Measurements from ENCODE around the gene CASKIN2. TPM values are rescaled to one million over a fixed set of nuclear protein-coding genes. Genes with fewer than 3 reads are reported as not detected.

CASKIN2 gene
- total and polyA plus RNA-seq, 9 donors, result 11.4 to 27.9 (median 23.8) TPM

DNA sequence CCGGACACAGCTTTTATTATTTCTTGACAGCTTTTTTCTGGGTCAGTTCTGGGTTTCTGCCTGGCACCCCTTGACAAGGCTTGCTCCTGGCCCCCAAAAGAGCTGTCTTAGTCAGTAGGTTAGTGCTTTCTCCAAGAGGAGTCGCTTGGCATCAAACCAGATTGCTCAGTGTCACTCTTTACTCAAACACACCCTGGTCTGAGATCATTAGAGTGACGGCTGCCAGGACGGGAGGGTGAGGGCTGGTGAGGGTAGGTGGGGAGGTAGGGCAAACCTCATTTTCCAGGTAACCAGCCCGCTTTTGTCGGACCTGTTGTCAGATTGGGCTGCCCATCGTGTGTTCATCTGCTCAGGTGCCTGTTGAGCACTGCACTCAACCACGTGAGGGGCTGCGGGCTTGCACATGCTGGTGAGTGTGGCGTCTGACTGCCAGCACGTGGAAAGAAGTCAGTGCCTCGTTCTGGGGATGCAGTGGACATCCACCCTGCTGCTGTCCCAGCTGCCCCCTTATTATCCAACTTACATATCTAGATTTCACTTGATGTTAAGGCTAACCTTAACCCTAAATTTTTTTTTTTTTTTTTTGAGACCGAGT is 46.5 kb downstream of the CASKIN2 start:
- 83% methylated on average over 9 of the region's 13 CpGs for WGBS (ENCODE audit: insufficient coverage)
- Histone ChIP-seq H3K4me1 (ENCODE audit: control insufficient read depth, insufficient read depth, low read length) (peaks cover 10% of the 10 kb centered on the region), H3K36me3 (ENCODE audit: control insufficient read depth, insufficient read depth, low read length) (peaks cover 21% of the 10 kb centered on the region), H3K4me3 (ENCODE audit: low read length) (no peak overlapping the region), H3K27me3 (ENCODE audit: control insufficient read depth, insufficient read depth, low read length) (no peaks in the 10 kb centered on the region), H3K9me3 (replicated peaks; ENCODE audit: control insufficient read depth, low read depth, low read length) (peaks cover 3% of the 10 kb centered on the region), H3K27ac (ENCODE audit: low read length) (no peak overlapping the region)
- DNase-seq, result no peak

DNA sequence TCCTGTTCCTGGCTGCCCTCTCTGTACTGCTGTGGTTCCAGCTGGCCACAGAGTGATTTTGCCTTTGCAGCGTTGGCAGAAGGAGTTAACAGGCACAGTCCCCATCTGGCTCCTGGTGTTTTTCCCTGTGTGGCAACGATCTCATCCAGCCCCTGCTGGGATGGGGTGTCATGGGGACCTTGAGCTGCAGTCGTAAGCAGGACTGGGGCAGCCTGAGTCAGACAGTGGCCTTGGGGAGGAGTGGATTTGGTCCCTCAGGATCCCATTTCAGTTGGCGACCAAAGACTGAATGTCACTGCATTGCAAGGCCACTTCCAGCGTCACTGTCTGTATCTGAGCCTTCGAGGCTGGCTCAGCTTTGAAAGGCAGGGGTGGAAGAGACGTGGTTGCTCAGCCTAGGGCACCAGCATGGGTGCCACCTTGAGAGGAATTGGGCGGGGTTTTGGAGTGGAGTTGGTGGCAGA is 47.0 kb downstream of the CASKIN2 start:
- H3K4me3 ChIP-seq (ENCODE audit: low read length), result no peak overlapping the region
- no peak overlapping the region for H3K27ac ChIP-seq (ENCODE audit: low read length)
- H3K9me3 ChIP-seq (replicated peaks; ENCODE audit: control insufficient read depth, low read depth, low read length), result peaks cover 3% of the 10 kb centered on the region
- H3K27me3 ChIP-seq (ENCODE audit: control insufficient read depth, insufficient read depth, low read length), result no peaks in the 10 kb centered on the region
- peaks cover 17% of the 10 kb centered on the region for H3K36me3 ChIP-seq (ENCODE audit: control insufficient read depth, insufficient read depth, low read length)
- WGBS (ENCODE audit: insufficient coverage), result 55% methylated on average over 7 of the region's 8 CpGs
- DNase-seq, result no peak
- peaks cover 10% of the 10 kb centered on the region for H3K4me1 ChIP-seq (ENCODE audit: control insufficient read depth, insufficient read depth, low read length)

DNA sequence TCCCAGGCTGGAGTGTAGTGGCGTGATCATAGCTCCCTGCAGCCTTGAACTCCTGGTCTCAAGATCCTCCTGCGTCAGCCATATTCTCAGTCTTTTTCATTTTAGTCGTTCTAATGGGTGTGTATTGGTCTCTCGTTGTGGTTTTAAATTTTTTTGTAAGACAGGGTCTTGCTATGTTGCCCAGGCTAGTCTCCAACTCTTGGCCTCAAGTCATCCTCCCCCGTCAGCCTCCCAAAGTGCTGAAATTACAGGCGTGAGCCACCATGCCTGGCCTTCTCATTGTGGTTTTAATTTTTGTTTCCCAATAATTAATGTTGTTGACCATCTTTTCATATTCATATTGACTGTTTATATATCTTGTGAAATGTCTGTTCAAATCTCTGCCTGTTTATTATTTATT is 50.3 kb downstream of the CASKIN2 start:
- H3K27me3 ChIP-seq (ENCODE audit: control insufficient read depth, insufficient read depth, low read length), result no peaks in the 10 kb centered on the region
- DNase-seq, result no peak
- no peak overlapping the region for H3K4me3 ChIP-seq (ENCODE audit: low read length)
- H3K9me3 ChIP-seq (replicated peaks; ENCODE audit: control insufficient read depth, low read depth, low read length), result peaks cover 3% of the 10 kb centered on the region
- no peaks in the 10 kb centered on the region for H3K36me3 ChIP-seq (ENCODE audit: control insufficient read depth, insufficient read depth, low read length)
- WGBS (ENCODE audit: insufficient coverage), result no CpG with 5 or more reads among the region's 6 CpGs
- peaks cover 8% of the 10 kb centered on the region for H3K4me1 ChIP-seq (ENCODE audit: control insufficient read depth, insufficient read depth, low read length)
- no peak overlapping the region for H3K27ac ChIP-seq (ENCODE audit: low read length)

DNA sequence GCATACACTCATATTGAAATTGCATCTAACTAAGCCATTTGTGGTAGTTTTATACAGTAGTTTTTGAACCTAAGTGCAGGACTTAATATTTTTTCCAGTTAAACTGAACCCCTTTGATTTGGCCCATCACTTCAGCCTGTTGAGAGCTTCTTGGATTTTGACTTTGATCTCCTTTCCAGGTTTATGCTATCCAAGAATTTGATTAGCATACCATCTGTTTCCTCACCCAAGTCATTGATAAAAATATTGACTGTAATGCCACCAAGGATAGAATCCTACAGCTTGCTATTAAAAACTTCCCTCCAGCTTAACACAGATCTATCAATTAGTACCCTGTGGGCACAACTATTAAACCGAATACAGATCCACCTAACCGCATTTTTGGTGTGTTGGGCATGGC is 51.7 kb downstream of the CASKIN2 start:
- Histone ChIP-seq H3K27me3 (ENCODE audit: control insufficient read depth, insufficient read depth, low read length) (no peaks in the 10 kb centered on the region), H3K9me3 (replicated peaks; ENCODE audit: control insufficient read depth, low read depth, low read length) (peaks cover 3% of the 10 kb centered on the region), H3K27ac (ENCODE audit: low read length) (no peak overlapping the region), H3K4me1 (ENCODE audit: control insufficient read depth, insufficient read depth, low read length) (peaks cover 15% of the 10 kb centered on the region), H3K36me3 (ENCODE audit: control insufficient read depth, insufficient read depth, low read length) (no peaks in the 10 kb centered on the region), H3K4me3 (ENCODE audit: low read length) (no peak overlapping the region)
- 100% methylated on average over 2 of the region's 2 CpGs for WGBS (ENCODE audit: insufficient coverage)
- DNase-seq, result peak; percentile 56

DNA sequence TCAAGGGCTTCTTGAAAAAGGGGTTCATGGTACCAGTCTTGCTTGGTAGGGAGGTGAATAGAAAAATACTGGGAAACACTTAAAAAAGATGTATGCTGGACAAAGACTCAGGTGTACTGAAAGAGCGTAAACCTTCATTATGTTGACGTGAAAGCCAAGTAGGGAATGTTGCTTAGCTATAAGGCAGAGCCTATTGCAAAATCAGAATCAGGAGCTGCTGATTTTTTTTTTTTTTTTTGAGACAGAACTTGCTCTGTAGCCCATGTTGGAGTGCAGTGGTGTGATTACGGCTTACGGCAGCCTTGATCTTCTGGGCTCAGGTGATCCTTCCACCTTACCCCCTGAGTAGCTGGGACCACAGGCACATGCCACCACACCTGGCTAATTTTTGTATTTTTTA is 55.0 kb downstream of the CASKIN2 start:
- Histone ChIP-seq H3K9me3 (replicated peaks; ENCODE audit: control insufficient read depth, low read depth, low read length) (no peaks in the 10 kb centered on the region), H3K4me1 (ENCODE audit: control insufficient read depth, insufficient read depth, low read length) (peaks cover 21% of the 10 kb centered on the region), H3K27ac (ENCODE audit: low read length) (peak overlapping the region; percentile 83), H3K27me3 (ENCODE audit: control insufficient read depth, insufficient read depth, low read length) (no peaks in the 10 kb centered on the region), H3K36me3 (ENCODE audit: control insufficient read depth, insufficient read depth, low read length) (no peaks in the 10 kb centered on the region), H3K4me3 (ENCODE audit: low read length) (no peak overlapping the region)
- no peak for DNase-seq
- 76% methylated on average over 2 of the region's 4 CpGs for WGBS (ENCODE audit: insufficient coverage)

DNA sequence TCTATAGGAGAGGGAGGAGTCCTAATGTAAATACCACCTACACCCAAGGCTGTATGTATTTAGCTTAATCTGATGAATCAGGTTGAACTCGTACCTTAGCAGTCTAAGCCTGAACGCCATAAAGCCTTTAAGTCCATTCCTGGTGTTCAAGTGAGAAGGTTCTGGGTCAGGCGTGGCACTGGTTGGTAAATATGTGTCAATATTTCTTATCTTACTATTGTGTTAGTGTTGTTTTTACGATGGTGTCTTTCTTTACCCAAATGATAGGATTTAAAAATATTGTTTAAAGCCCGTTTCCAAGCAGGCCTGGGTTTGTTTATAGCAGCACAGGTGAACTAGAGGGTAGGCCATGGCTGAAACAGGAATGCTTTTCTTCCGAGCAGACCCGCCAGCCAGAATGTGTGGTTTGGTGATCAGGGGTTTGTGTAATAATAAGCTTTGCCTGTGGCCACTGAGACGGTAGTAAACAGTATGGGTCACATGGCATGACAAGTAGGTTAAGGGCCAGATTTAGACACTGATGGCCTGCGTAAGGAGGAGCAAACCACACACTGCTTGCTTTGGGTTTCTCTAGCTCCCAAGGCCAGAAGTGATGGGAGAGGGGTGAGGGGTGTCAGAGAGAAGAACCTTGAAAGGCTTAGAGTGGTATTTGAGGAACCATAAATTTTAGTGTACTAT is 55.6 kb downstream of the CASKIN2 start:
- peaks cover 21% of the 10 kb centered on the region for H3K4me1 ChIP-seq (ENCODE audit: control insufficient read depth, insufficient read depth, low read length)

DNA sequence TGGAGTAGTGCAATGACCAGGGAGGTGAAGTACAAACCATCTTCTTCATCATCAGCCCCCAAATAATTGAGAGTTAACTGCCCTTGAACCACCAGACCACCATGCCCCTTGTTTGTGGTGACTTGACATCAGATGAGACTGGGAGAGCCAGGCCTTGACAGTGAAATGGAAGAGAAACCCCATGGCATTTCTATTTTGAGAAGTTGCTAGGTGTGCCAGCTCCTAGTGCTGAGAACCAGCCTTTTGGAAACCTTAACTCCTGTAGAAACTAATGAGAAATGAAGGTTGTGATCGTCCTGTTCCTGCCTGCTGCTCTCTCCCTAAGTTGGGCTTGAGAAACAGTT is 56.1 kb downstream of the CASKIN2 start:
- peak overlapping the region; percentile 83 for H3K27ac ChIP-seq (ENCODE audit: low read length)
- no peak overlapping the region for H3K4me3 ChIP-seq (ENCODE audit: low read length)
- H3K9me3 ChIP-seq (replicated peaks; ENCODE audit: control insufficient read depth, low read depth, low read length), result no peaks in the 10 kb centered on the region
- WGBS (ENCODE audit: insufficient coverage), result no CpG with 5 or more reads among the region's 1 CpG
- H3K27me3 ChIP-seq (ENCODE audit: control insufficient read depth, insufficient read depth, low read length), result no peaks in the 10 kb centered on the region
- no peak for DNase-seq
- peaks cover 21% of the 10 kb centered on the region for H3K4me1 ChIP-seq (ENCODE audit: control insufficient read depth, insufficient read depth, low read length)
- no peaks in the 10 kb centered on the region for H3K36me3 ChIP-seq (ENCODE audit: control insufficient read depth, insufficient read depth, low read length)

More for the DNA sequence above, 55.6 kb downstream of the CASKIN2 start:
- 82% methylated on average over 3 of the region's 9 CpGs for WGBS (ENCODE audit: insufficient coverage)
- Histone ChIP-seq H3K9me3 (replicated peaks; ENCODE audit: control insufficient read depth, low read depth, low read length) (no peaks in the 10 kb centered on the region), H3K36me3 (ENCODE audit: control insufficient read depth, insufficient read depth, low read length) (no peaks in the 10 kb centered on the region), H3K27ac (ENCODE audit: low read length) (peak overlapping the region; percentile 83), H3K27me3 (ENCODE audit: control insufficient read depth, insufficient read depth, low read length) (no peaks in the 10 kb centered on the region), H3K4me3 (ENCODE audit: low read length) (no peak overlapping the region)
- DNase-seq, result peak; percentile 56

DNA sequence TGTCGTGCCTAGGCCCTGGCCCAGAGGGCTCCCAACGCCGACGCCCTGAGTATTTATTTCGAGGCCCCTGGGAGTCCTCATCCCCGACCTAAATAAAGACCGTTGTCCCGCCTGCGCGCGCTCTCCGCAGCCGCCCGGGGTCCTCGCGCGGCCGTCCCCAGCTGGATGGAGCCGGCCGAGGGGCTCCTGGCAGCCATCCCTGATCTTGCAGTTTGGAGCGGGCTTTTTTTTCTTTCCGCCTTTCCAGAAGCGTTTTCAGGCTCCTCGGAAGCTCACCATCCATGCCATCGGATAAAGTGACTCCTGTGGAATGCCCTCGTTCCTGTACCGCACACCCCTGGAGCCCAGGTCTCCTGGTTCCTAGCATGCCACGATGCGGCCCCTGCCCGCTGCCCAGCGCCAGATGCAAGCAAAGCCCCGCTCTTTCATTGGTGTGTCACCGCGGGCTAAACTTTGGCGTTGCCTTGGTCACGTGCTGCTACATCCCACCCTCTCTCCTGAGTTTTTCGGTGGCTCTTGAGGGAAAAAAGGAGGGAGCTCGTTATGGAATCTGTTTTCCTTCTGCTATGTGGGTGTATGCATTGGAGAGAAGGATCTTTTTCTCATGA is 58.2 kb downstream of the CASKIN2 start:
- H3K4me1 ChIP-seq (ENCODE audit: control insufficient read depth, insufficient read depth, low read length), result peaks cover 21% of the 10 kb centered on the region
- peak overlapping the region; percentile 98 for H3K27ac ChIP-seq (ENCODE audit: low read length)
- H3K9me3 ChIP-seq (replicated peaks; ENCODE audit: control insufficient read depth, low read depth, low read length), result no peaks in the 10 kb centered on the region
- whole genome bisulfite sequencing (ENCODE audit: insufficient coverage), result 1% methylated on average over 33 of the region's 38 CpGs
- H3K4me3 ChIP-seq (ENCODE audit: low read length), result peak overlapping the region; percentile 98
- H3K36me3 ChIP-seq (ENCODE audit: control insufficient read depth, insufficient read depth, low read length), result no peaks in the 10 kb centered on the region
- DNase-seq, result peak; percentile 79
- no peaks in the 10 kb centered on the region for H3K27me3 ChIP-seq (ENCODE audit: control insufficient read depth, insufficient read depth, low read length)

DNA sequence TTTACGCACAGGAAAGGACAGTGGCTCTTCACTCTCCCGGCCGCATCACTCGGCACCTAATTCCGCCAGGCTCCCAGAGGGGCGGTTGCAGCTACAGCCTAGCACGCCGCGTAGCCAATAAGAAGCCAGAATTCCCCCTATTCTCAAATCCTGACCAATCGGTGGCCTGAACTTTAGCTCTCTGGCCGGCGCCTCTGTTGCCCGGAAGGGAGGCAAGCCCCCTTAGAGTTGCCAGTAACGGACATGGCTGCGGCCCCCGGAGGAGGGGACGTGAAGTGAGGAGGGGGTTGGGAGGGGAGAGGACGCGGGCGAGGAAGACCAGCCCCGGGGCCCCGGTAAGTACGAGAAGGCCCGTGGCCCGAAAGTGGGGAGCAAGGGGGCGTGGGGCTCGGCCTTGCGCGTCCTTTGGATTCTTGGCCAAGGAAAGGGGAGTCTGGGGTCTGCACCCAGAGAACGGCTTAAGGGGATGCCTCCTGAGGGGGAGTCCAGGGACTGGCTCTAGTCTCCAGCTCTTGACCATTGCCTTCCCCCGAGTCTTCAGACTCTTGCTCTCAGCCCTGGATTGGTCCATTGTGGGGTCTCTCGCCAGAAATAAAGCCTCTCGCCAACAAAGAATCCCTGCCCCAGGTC is 58.8 kb downstream of the CASKIN2 start, which contains the start of gene TMEM94:
Gene TMEM94 (plus strand): TSS at position 219 of the 630 bp plus-strand sequence. CDS start 15,271 bp downstream, outside the sequence.
- H3K4me1 ChIP-seq (ENCODE audit: control insufficient read depth, insufficient read depth, low read length), result peaks cover 21% of the 10 kb centered on the region
- H3K27ac ChIP-seq (ENCODE audit: low read length), result peak within 1 kb of the TSS; percentile 98
- WGBS (ENCODE audit: insufficient coverage), result 0% methylated on average over 23 of the region's 33 CpGs

DNA sequence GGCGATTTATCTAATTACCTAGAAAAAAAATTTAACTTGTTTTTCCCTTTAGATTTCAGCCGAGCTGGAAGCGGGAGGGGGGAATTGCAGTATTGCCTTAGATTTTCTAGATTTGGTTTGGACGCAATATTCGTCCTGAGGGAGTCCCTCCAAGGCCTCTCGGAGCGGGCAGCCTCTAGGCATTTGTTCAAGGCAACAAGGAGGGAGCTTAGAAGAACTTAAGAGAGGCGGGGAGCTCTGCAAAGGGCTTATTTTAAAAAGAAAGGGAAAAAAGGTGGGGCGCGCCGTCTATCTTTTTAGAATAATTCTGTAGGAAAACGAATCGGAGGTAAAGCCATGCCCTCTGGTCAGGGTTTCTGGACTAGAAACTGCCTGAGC is 59.3 kb downstream of the CASKIN2 start:
- Histone ChIP-seq H3K27me3 (ENCODE audit: control insufficient read depth, insufficient read depth, low read length) (no peaks in the 10 kb centered on the region), H3K4me3 (ENCODE audit: low read length) (peak overlapping the region; percentile 98), H3K27ac (ENCODE audit: low read length) (peak overlapping the region; percentile 98), H3K36me3 (ENCODE audit: control insufficient read depth, insufficient read depth, low read length) (no peaks in the 10 kb centered on the region), H3K9me3 (replicated peaks; ENCODE audit: control insufficient read depth, low read depth, low read length) (no peaks in the 10 kb centered on the region), H3K4me1 (ENCODE audit: control insufficient read depth, insufficient read depth, low read length) (peaks cover 21% of the 10 kb centered on the region)
- no peak for DNase-seq
- WGBS (ENCODE audit: insufficient coverage), result under 1% methylated on average over 12 of the region's 13 CpGs

More for the DNA sequence above, 58.8 kb downstream of the CASKIN2 start, which contains the start of gene TMEM94:
- Histone ChIP-seq H3K27me3 (ENCODE audit: control insufficient read depth, insufficient read depth, low read length) (no peaks in the 10 kb centered on the region), H3K36me3 (ENCODE audit: control insufficient read depth, insufficient read depth, low read length) (no peaks in the 10 kb centered on the region), H3K4me3 (ENCODE audit: low read length) (peak within 1 kb of the TSS; percentile 98), H3K9me3 (replicated peaks; ENCODE audit: control insufficient read depth, low read depth, low read length) (no peaks in the 10 kb centered on the region)
- peak; percentile 100 for DNase-seq
